B cell (primary cell): Measurements from ENCODE around the gene DENND1C. TPM values are rescaled to one million over a fixed set of nuclear protein-coding genes. Genes with fewer than 3 reads are reported as not detected.

Experiments used
- ATAC-seq: fragments of 200-7000 bp; cut with Tn5 transposase; one replicate; pipeline ENCODE4 v1.10.0; 2021; ENCODE audit warnings: low read depth, mild to moderate bottlenecking, moderate number of reproducible peaks, moderate library complexity
- CTCF ChIA-PET: fragments of 350-600 bp; sonication (Branson Sonifier 250); formaldehyde crosslinking; loops from one replicate; lab custom pipeline; 2021; ENCODE audit warnings: antibody characterized with exemption, inconsistent platforms; lab: Charles Lee
- POLR2A ChIA-PET: fragments of 350-600 bp; sonication (Branson Sonifier 250); formaldehyde crosslinking; loops from one replicate; lab custom pipeline; 2021; ENCODE audit warnings: antibody characterized with exemption; lab: Charles Lee
- DNase-seq: peaks from one replicate; pipeline ENCODE4 v3.0.0; 2013
- H2AFZ ChIP-seq: 2 replicates; pipeline ENCODE4 v1.6.1; 2012; ENCODE audit warnings: mild to moderate bottlenecking, low read depth, low read length; ENCODE audit not compliant: insufficient read depth, poor library complexity, severe bottlenecking
- H3K27ac ChIP-seq, 2 donors: 1 replicate in 1 of 2; 2 replicates in 1 of 2; pipeline ENCODE4 v1.5.1; 2012 to 2013; ENCODE audit warnings: low read length in 2 of 2, mild to moderate bottlenecking in 2 of 2, moderate library complexity in 1 of 2
- H3K27me3 ChIP-seq, 4 experiments: fragments of 200-600 bp in 1 of 4; sonication (generic) in 1 of 4; replicated peaks in 1 of 4; 1 replicate in 2 of 4; 2 replicates in 2 of 4; pipeline versions ENCODE4 v1.6.1 to v1.7.0; 2013 to 2016; ENCODE audit warnings: low read length in 3 of 4, mild to moderate bottlenecking in 2 of 4, mixed read lengths in 1 of 4, moderate library complexity in 1 of 4; ENCODE audit not compliant: insufficient read depth in 4 of 4, control insufficient read depth in 3 of 4; ENCODE audit errors: control extremely low read depth in 1 of 4
- H3K36me3 ChIP-seq, 2 experiments: replicated peaks in 1 of 2; 1 replicate in 1 of 2; 2 replicates in 1 of 2; pipeline versions ENCODE4 v1.6.1 to v1.7.1; 2013; ENCODE audit warnings: low read length in 1 of 2; ENCODE audit not compliant: insufficient read depth in 2 of 2, control insufficient read depth in 1 of 2; ENCODE audit errors: control extremely low read depth in 1 of 2, extremely low read depth in 1 of 2
- H3K4me1 ChIP-seq, 2 donors: fragments of 200-600 bp in 1 of 2; sonication (generic) in 1 of 2; 1 replicate in 1 of 2; 2 replicates in 1 of 2; pipeline versions ENCODE4 v1.5.1 to v1.6.1; 2013 to 2017; ENCODE audit warnings: low read length in 2 of 2; ENCODE audit not compliant: control insufficient read depth in 2 of 2, insufficient read depth in 2 of 2
- H3K4me2 ChIP-seq: replicated peaks from 2 replicates; pipeline ENCODE3; 2012; ENCODE audit warnings: mild to moderate bottlenecking, low read depth, low read length; ENCODE audit not compliant: poor library complexity, severe bottlenecking
- H3K4me3 ChIP-seq, 5 experiments: fragments of 200-600 bp in 1 of 5; sonication (generic) in 1 of 5; 1 replicate in 3 of 5; 2 replicates in 2 of 5; pipeline versions ENCODE4 v1.5.1 to v1.7.0; 2011 to 2016; ENCODE audit warnings: low read length in 4 of 5, mild to moderate bottlenecking in 4 of 5, low read depth in 2 of 5, control low read depth in 1 of 5, moderate library complexity in 1 of 5; ENCODE audit not compliant: insufficient read depth in 1 of 5; ENCODE audit errors: control extremely low read depth in 1 of 5, extremely low read depth in 1 of 5
- H3K79me2 ChIP-seq: fragments of 200-600 bp; sonication (generic); one replicate; pipeline ENCODE4 v1.6.0; 2016; ENCODE audit warnings: low read length; ENCODE audit not compliant: control insufficient read depth, insufficient read depth
- H3K9ac ChIP-seq: fragments of 200-600 bp; sonication (generic); 2 replicates; pipeline ENCODE4 v1.6.1; 2017; ENCODE audit warnings: mild to moderate bottlenecking, low read length, moderate library complexity
- H3K9me3 ChIP-seq, 3 donors: one replicate each; pipeline versions ENCODE4 v1.6.1 to v1.7.1; 2013; ENCODE audit warnings: low read length in 2 of 3; ENCODE audit not compliant: control insufficient read depth in 2 of 3, insufficient read depth in 1 of 3; ENCODE audit errors: control extremely low read depth in 1 of 3
- H4K20me1 ChIP-seq: 2 replicates; pipeline ENCODE4 v1.6.0; 2012; ENCODE audit warnings: mild to moderate bottlenecking, low read length; ENCODE audit not compliant: insufficient read depth, control insufficient read depth, poor library complexity, severe bottlenecking
- H3K27ac Mint-ChIP-seq: one replicate; pipeline ENCODE4 v1.8.0; 2021; ENCODE audit warnings: mixed read lengths
- H3K27me3 Mint-ChIP-seq: one replicate; pipeline ENCODE4 v1.8.0; 2021; ENCODE audit warnings: mixed read lengths
- H3K4me1 Mint-ChIP-seq: one replicate; pipeline ENCODE4 v1.8.0; 2021; ENCODE audit warnings: mixed read lengths
- H3K4me3 Mint-ChIP-seq: one replicate; pipeline ENCODE4 v1.8.0; 2021; ENCODE audit warnings: mixed read lengths
- H3K9me3 Mint-ChIP-seq: one replicate; pipeline ENCODE4 v1.8.0; 2022; ENCODE audit warnings: mixed read lengths; ENCODE audit not compliant: insufficient read depth
- EZH2 ChIP-seq: IDR thresholded peaks from 2 replicates; pipeline ENCODE4 v1.6.1; 2012; ENCODE audit warnings: borderline replicate concordance, low read depth, mild to moderate bottlenecking, moderate library complexity, low read length; ENCODE audit not compliant: insufficient read depth, poor library complexity, severe bottlenecking
- WGBS: methylation state at CpG from one replicate; pipeline ENCODE4 v1.1.5; 2013; ENCODE audit warnings: missing lambda C conversion rate; ENCODE audit not compliant: insufficient coverage; 5-methylcytosine and 5-hydroxymethylcytosine counted together
- intact Hi-C: fragments of 100-400 bp; cut with micrococcal nuclease; formaldehyde crosslinking; loops from one replicate; pipeline ENCODE4 v1.10.0; 2022
- polyA plus RNA-seq: library from polyadenylated mRNA; depleted of rRNA; stranded (reverse); fragments of >200 nt; gene quantifications from 2 replicates; pipeline ENCODE4 v1.2.3, GENCODE V29; 2012
- total RNA-seq, 2 donors: library from RNA; stranded (reverse); fragments of 120-200 nt in 1 of 2; gene quantifications; 1 replicate in 1 of 2; 2 replicates in 1 of 2; pipeline versions ENCODE4 v1.2.3 to v1.2.4, GENCODE V29; 2013 to 2022
- TF ChIP-seq, protein P1 (sequence below): fragments of 200-600 bp; IDR thresholded peaks from one replicate; pipeline ENCODE4 v1.8.0; 2022; ENCODE audit warnings: antibody characterized with exemption, mild to moderate bottlenecking

DENND1C gene
- total and polyA plus RNA-seq, 2 donors (not counting 1 experiment from before 2014, with no cell fraction given) = 119 to 132 TPM

DNA sequence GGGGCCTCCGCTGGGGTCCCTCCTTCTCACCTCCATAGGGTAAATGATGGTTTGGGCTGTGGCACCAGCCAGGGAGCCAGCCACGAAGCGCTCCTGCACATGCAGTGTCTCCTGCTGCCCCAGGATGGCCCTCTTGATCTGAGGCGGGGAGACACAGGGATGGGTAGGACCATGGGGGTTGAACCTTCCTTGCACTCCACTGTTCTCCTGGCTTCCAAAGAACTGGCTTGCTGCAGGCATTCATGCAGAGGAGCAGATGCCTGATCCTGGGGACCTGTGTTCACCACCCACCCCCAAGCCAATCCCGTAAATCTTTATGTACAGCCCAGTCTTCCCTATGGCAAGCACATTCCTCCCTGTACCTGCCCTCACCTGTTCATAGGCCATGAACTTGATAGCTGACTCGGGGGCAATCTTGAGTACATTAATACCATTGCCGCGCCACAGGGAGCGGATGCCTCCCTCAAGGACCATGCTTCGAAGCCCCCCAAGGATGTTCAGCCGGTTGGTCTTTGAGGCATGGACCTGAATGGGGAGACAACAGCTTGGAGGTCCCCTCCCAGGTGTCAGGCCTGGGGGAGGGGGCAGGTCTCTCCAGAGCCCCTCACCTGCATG, 27.5 kb downstream of the DENND1C start:
- Histone ChIP-seq H4K20me1 (no peaks in the 10 kb centered on the region), H3K9me3 (peaks cover 0 to 26% (median 9%) of the 10 kb centered on the region in 3 donors), H3K27ac (no peak overlapping the region), H3K4me3 (no peak overlapping the region), H3K36me3 (peaks cover 0 to 8% of the 10 kb centered on the region in 2 experiments), H3K4me1 (peaks cover 0 to 11% of the 10 kb centered on the region in 2 donors), H2AFZ (no peak overlapping the region), H3K4me2 (no peak overlapping the region), H3K79me2 (no peaks in the 10 kb centered on the region), H3K9ac (no peak overlapping the region), H3K27me3 (no peaks in the 10 kb centered on the region)
- DNase-seq = no peak
- TF ChIP-seq, protein P1, sequence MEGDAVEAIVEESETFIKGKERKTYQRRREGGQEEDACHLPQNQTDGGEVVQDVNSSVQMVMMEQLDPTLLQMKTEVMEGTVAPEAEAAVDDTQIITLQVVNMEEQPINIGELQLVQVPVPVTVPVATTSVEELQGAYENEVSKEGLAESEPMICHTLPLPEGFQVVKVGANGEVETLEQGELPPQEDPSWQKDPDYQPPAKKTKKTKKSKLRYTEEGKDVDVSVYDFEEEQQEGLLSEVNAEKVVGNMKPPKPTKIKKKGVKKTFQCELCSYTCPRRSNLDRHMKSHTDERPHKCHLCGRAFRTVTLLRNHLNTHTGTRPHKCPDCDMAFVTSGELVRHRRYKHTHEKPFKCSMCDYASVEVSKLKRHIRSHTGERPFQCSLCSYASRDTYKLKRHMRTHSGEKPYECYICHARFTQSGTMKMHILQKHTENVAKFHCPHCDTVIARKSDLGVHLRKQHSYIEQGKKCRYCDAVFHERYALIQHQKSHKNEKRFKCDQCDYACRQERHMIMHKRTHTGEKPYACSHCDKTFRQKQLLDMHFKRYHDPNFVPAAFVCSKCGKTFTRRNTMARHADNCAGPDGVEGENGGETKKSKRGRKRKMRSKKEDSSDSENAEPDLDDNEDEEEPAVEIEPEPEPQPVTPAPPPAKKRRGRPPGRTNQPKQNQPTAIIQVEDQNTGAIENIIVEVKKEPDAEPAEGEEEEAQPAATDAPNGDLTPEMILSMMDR = no peak
- no peak for TF ChIP-seq EZH2
- no peak for ATAC-seq
- WGBS = over 99% methylated on average over 10 of the region's 11 CpGs
- Mint-ChIP-seq H3K4me3 (no peak overlapping the region), H3K27ac (no peak overlapping the region), H3K27me3 (no peaks in the 10 kb centered on the region), H3K4me1 (peaks cover 14% of the 10 kb centered on the region), H3K9me3 (no peaks in the 10 kb centered on the region)
- ChIA-PET POLR2A (no interaction called here), CTCF (no interaction called here)
- intact Hi-C loops = no loop called here

DNA sequence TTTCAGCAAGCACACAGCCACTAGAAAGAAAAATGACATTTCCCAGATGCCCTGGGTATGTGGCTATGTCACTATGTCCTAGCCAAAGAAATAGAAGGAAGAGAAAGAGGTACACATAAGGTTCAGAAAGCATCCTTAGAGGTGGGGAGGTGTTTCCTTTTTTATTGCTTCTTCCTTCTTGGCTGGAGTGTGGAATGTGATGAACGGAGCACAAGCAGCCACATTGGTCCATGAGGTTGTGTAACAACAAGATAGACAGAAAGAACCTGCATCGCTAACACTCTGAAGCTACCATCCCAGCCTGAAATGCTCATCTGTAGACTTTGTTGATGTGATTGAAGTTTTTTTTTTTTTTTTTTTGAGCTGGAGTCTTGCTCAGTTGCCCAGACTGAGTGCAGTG, 28.7 kb downstream of the DENND1C start:
- TF ChIP-seq, protein P1 = no peak
- TF ChIP-seq EZH2 = no peak
- H3K4me3 Mint-ChIP-seq = no peak overlapping the region
- H3K9ac ChIP-seq = no peak overlapping the region
- H3K27ac ChIP-seq = no peak overlapping the region
- H3K27me3 ChIP-seq = no peaks in the 10 kb centered on the region
- WGBS = no CpG with 5 or more reads among the region's 2 CpGs
- no peak overlapping the region for H3K4me2 ChIP-seq
- H4K20me1 ChIP-seq = no peaks in the 10 kb centered on the region
- peaks cover 0 to 26% (median 9%) of the 10 kb centered on the region in 3 donors for H3K9me3 ChIP-seq
- H3K36me3 ChIP-seq = peaks cover 0 to 8% of the 10 kb centered on the region in 2 experiments
- POLR2A ChIA-PET = interaction anchor here (0.7 kb wide), 1 partner anchor 50 kb away, joined by 5 read pairs; no protein-coding TSS in a partner anchor
- H3K4me1 ChIP-seq = no peaks in the 10 kb centered on the region
- no peak overlapping the region for H3K4me3 ChIP-seq
- ATAC-seq (no peak), DNase-seq (no peak)
- CTCF ChIA-PET = interaction anchor here (0.6 kb wide), 1 partner anchor 134 kb away, joined by 3 read pairs; no protein-coding TSS in a partner anchor
- H3K27ac Mint-ChIP-seq = no peak overlapping the region
- H3K9me3 Mint-ChIP-seq = no peaks in the 10 kb centered on the region
- H2AFZ ChIP-seq = no peak overlapping the region
- no peaks in the 10 kb centered on the region for H3K79me2 ChIP-seq
- peaks cover 2% of the 10 kb centered on the region for H3K4me1 Mint-ChIP-seq
- H3K27me3 Mint-ChIP-seq = no peaks in the 10 kb centered on the region
- intact Hi-C loops = no loop called here
